HG02571 (cell line): ENCODE results near the gene CPNE2.

Experiments
- ATAC-seq: cut with Tn5 transposase; IDR thresholded peaks from one replicate; pipeline ENCODE4 v1.9.1; 2021; ENCODE audit warnings: mild to moderate bottlenecking, moderate library complexity; ENCODE audit not compliant: unreplicated experiment

Gene CPNE2

DNA sequence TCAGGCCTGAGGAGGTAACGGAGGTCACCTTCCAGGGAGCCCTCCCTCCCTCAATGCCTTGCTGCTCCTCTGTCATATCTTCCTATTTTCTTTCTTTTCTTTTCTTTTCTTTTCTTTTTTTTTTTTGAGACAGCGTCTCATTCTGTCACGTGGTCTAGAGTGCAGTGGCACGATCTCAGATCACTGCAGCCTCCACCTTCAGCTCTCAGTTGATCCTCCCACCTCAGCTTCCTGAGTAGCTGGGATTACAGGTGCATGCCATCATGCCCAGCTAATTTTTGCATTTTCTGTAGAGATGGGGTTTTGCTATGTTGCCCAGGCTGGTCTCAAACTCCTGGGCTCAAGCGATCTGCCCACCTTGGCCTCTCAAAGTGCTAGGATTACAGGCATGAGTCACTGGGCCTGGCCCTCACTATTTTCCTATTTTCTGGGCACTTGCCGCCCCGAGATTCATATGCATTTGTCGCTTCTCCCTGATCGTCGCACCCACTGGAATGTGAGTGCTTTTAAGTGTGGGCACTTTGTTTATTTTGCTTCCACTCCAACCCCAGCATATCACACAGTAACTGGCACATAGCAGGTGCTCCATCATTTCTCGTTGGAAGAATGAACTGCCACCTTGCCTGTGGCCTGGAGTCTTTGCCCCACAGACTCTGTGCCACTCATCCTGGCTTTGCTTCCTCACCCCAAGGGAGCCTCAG, 31.7 kb downstream of the CPNE2 start:
- no peak for ATAC-seq

DNA sequence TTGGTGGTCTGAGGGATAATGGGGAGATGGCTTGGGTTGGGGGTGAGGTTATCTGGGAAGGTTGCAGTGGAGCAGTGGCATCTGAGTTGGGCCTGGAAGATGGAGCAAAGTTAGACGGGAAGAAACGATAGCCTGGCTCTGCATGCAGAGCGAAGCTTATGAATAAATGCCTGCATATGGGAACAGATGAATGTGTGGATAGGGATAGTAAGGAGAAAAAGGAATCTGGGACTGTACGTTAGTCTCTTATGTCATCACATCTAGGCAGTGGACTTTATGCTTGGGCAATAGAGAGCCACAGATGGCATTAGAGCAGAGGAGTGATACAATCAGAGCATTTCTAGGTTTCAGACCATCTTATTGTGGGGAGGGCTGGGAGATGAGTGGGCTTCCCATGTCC, 33.0 kb downstream of the CPNE2 start:
- ATAC-seq: no peak

GRCh38 chr16:57125969-57126368, 33.6 kb downstream of the CPNE2 start:
- ATAC-seq: no peak

DNA sequence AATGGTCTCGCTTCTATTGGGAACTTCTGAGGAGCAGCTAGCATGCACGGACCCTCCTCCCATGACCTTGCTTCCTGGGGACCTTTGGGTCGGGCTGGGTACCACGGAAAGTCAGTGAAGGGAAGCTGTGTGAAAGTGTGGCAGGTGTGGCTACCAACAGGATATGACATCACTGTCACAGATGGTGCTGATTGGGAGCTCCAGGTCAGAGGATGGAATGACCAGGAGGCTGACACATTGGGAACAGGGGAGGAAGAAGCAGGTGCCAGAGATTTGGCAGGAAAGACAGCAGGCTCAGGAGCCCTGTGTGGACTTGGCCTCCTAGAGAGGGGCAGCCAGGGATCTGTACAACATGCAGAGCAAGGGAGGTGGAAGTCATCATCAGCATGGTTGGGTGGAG, 34.0 kb downstream of the CPNE2 start:
- no peak for ATAC-seq

DNA sequence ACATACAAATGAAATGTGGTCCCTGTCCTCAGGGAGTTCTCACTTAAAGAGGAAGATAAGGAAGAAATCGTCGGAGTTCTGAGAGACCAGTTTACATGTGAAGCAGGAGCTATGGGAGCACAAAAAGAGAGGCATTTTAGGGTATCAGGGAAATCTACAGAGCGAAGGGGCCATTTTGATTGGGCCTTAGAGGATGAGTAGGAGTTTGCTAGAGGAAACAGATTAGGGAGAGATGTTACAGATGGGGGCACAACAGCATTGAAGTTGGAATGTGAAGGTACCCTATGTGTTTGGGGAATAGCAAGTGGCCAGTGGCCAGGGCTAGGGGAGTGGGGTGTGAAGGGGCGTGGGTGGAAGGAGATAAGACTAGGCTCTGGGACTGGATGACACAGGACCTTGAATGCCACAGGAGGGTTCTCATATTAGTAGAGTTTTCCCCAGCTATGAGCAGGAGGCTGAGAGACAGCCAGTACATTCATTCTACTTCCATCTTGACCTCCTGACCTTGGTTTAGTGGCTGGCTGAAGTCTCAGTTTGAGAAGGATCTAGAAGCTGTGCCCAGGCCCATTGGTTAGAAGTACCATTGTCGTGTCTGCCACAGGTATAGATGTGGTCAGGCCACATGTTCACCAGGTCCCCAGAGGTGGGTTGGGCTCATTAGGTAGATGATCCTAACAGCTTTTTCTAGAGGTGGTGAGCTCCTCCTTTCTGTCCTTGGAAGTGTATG, 34.8 kb downstream of the CPNE2 start:
- no peak for ATAC-seq

DNA sequence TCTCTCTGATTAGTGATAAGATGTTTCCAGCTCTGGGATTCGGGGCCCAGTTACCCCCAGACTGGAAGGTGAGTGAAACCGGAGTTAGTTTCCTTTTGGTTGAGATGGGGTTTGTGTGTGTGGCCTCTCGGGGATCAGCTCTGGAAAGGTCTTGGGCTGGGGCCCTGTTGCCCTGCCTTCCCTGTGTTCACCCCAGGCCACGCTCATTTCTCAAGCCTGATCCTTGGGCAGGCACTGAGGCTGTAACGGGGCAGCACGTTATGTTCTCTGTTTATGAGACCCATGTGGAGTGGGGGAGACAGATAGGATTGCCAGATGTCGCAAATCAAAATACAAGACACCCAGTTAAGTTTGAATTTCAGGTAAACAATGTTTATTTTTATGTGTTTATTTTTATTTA, 35.5 kb downstream of the CPNE2 start:
- no peak for ATAC-seq

- ATAC-seq: no peak
Observed at GRCh38 chr16:57128771-57129389, 36.5 kb downstream of the CPNE2 start.

DNA sequence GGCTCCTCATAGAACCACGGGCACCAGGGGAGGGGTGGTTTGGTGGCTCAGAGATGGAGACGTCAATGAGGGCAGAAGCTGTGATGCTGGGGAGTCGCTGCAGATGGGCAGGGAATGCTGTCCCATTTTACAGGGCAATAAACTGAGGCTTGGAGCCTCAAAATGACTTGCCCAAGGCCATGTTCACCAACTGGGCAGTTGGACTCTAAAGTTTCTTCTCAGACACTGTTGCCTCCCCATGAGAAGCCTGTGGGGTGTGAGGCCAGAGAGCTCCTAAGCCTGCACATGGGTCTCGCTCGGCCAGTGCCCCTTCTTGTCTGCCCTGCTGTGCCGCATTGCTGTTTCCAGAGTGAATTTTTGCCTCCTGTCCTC, 38.6 kb downstream of the CPNE2 start:
- no peak for ATAC-seq

DNA sequence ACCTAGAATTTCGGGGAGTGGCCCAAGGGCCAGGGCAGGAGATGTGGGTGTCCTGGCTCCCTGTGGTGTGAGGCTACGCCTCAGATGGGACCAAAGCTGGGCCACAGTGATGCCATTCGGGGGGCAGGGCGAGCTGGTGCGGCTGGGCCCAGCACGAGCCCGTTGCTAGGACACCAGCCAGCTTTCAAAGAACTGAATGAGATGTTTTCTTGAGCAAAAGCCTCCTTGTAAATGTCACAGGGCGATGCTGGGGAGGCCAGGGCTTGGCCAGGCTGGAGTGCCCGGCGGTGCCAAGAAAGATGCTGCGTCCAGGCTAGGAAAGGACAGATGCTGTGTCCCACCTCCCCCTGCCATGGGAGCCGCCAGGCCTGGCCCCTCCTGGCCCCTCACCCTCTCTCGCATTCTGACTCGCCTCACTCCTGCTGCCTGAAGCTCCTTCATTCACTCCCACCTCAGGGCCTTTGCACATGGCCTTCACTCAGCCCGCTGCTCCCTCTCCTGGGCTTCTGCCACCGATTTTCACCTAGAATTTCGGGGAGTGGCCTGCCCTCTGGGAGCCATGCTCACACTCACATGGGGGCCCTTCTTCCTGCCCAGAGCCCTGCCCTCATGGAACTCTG, 39.1 kb downstream of the CPNE2 start:
- no peak for ATAC-seq

GRCh38 chr16:57132470-57132869, 40.1 kb downstream of the CPNE2 start:
- ATAC-seq: no peak

DNA sequence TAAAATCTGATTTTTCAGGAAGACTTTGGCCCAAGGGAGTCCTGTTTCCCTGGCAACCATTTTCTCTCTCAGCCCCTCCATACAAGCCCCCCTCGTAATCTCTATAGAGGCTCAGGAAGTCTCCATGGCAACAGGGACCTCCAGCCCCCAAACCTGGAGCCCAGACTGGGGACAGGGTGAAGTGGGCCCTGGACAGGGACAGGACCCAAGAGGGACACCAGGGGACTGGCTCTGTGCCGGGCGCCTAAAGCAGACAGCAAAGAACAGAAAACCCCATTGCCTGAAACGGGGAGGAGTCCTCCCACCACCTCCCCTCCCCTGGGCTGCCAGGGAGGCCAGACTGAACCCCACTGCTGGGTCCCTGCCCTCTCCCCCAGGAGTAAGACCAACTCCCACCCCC, 40.6 kb downstream of the CPNE2 start:
- ATAC-seq: no peak

DNA sequence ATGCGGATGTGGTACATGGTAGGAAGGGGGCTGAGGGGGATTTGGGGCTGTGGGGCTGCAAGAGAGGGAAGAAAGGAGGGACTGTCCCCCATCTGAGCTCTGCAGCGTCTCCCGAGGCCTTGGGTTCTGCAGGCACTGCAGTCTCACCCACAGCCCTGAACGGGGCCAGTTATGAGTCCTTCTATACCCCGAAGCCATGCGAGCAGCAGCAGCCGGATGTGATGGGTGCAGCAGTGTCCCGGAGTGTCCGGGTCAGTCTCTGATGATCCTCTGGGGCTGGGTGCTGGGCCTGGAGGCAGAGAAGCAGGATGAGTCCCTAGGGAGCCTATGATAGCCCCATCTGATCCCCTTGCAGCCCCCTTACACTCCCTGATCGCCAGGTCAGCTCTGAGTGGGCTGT, 41.5 kb downstream of the CPNE2 start:
- no peak for ATAC-seq

DNA sequence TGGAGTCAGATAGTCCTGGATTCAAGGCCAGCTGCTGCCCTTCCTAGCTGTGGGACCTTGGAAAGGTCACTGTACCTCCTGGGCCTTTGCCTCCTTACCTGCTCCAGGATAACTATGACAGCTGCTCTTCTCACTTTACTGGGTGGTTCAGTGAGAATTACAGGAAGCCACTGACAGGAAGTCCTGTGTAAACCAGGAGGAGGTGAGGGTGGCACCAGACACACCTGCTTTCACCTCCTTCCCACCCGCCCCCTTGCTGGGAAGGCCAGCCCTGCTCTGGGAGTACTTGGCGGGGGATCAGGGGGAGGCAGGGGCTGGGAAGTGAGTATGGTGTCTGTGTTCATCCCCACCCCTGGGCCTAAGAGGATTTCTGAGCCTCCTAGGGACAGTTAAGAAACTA, 42.6 kb downstream of the CPNE2 start:
- ATAC-seq: no peak

GRCh38 chr16:57137043-57137442, 44.7 kb downstream of the CPNE2 start:
- no peak for ATAC-seq

- ATAC-seq: no peak
Observed at GRCh38 chr16:57137566-57138273, 45.3 kb downstream of the CPNE2 start.

GRCh38 chr16:57138281-57138935, 46.0 kb downstream of the CPNE2 start:
- no peak for ATAC-seq

- ATAC-seq: no peak
Observed at GRCh38 chr16:57140931-57141668, 48.7 kb downstream of the CPNE2 start.

DNA sequence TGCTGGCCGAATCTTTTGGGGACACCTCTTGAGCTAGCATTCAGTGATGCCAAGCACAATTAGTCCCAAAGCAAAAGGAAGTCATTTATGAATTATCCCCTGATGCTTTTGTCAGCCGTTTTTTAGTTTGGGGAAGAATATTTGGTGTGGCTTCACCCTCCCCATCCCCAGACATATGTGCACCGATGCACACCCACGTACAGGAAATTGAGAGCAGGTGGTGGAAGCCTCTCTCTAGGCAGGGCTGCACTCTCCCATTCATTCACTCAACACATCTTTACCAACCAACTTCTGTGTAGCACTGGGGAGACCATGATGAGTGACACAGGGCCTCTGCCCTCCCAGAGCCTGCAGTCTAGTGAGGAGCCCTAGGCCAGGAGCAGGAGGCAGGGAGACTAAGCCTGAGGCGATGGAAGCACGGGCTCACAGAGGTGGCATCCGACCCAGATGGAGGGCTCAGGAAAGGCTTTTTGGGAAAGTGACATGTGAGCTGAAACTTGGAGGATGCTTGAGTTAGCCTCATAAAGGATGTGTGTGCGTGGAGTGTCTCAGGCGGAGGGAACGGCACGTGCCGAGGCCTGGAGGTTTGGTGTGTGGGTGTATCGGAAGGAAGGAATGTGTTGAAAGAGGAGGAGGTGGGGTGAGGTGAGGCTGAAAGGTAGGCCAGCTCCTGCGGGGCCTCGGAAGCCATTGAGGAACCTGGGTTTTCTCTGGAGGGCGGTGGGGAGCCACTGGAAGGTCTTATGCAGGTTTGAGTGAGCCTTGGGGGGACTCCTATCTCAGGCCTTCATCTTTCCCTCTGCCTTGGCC, 49.6 kb downstream of the CPNE2 start:
- ATAC-seq: no peak
